ENCODE measurements around the gene OAS2.

Gene OAS2

GRCh38 chr12:112969547-112970306 is 8.6 kb upstream of the OAS2 start:
- Histone ChIP-seq H3K4me3 (ENCODE audit: low read depth, low read length) (no peak overlapping the region), H3K27ac (ENCODE audit: low read depth, low read length) (no peak overlapping the region), H3K4me1 (ENCODE audit: control insufficient read depth, insufficient read depth, low read length, unreplicated experiment) (no peaks in the 10 kb centered on the region), H3K27me3 (ENCODE audit: insufficient read depth, low read length) (no peaks in the 10 kb centered on the region), H2AFZ (ENCODE audit: low read length, unreplicated experiment) (no peak overlapping the region), H3K79me2 (ENCODE audit: control insufficient read depth, insufficient read depth, low read length, unreplicated experiment) (no peaks in the 10 kb centered on the region), H3K36me3 (ENCODE audit: insufficient read depth, low read length) (peaks cover 54% of the 10 kb centered on the region)

DNA sequence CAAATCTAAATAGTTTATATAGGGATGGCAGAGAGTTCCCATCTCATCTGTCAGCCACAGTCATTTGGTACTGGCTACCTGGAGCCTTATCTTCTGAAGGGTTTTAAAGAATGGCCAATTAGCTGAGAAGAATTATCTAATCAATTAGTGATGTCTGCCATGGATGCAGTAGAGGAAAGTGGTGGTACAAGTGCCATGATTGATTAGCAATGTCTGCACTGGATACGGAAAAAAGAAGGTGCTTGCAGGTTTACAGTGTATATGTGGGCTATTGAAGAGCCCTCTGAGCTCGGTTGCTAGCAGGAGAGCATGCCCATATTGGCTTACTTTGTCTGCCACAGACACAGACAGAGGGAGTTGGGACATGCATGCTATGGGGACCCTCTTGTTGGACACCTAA is 7.9 kb upstream of the OAS2 start:
- Histone ChIP-seq H2AFZ (ENCODE audit: low read length, unreplicated experiment) (no peak overlapping the region), H3K4me1 (ENCODE audit: control insufficient read depth, insufficient read depth, low read length, unreplicated experiment) (no peaks in the 10 kb centered on the region), H3K79me2 (ENCODE audit: control insufficient read depth, insufficient read depth, low read length, unreplicated experiment) (no peaks in the 10 kb centered on the region), H3K27me3 (ENCODE audit: insufficient read depth, low read length) (no peaks in the 10 kb centered on the region), H3K4me3 (ENCODE audit: low read depth, low read length) (no peak overlapping the region), H3K27ac (ENCODE audit: low read depth, low read length) (no peak overlapping the region), H3K36me3 (ENCODE audit: insufficient read depth, low read length) (peaks cover 48% of the 10 kb centered on the region)

- H3K79me2 ChIP-seq (ENCODE audit: control insufficient read depth, insufficient read depth, low read length, unreplicated experiment) = no peaks in the 10 kb centered on the region
- no peaks in the 10 kb centered on the region for H3K27me3 ChIP-seq (ENCODE audit: insufficient read depth, low read length)
- H2AFZ ChIP-seq (ENCODE audit: low read length, unreplicated experiment) = no peak overlapping the region
- peaks cover 40% of the 10 kb centered on the region for H3K36me3 ChIP-seq (ENCODE audit: insufficient read depth, low read length)
- H3K4me3 ChIP-seq (ENCODE audit: low read depth, low read length) = no peak overlapping the region
- no peak overlapping the region for H3K27ac ChIP-seq (ENCODE audit: low read depth, low read length)
- H3K4me1 ChIP-seq (ENCODE audit: control insufficient read depth, insufficient read depth, low read length, unreplicated experiment) = no peaks in the 10 kb centered on the region
Measured at GRCh38 chr12:112971248-112971647, 7.1 kb upstream of the OAS2 start.

DNA sequence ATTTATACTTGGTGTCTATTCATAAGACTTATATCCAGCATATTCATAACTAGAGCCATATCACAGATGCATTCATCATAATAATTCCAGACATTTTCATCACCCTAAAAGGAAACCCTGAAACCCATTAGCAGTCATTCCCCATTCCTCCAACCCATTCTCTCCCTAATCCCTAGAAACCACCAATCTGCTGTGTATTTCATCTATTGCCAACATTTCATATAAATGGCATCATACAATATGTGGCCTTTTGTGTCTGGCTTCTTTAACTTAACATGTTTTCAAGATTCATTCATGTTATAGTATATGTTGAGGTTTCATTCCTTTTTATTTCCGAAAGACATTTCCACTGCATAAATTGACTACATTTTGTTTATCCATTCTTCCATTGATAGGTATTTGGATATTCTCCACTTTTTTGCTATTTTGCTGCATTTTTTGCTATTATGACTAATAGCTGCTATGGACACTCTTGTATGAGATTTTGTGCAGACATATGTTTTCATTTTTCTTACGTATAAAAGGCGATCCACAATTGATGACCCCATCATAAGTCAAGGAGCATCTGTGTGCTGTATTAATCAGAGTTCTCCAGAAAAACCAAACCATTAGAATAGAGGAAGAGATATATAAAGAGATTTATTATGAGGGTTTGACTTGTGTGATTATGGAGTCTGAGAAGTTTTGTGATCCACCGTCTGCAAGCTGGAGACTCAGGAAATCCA is 5.1 kb upstream of the OAS2 start:
- H3K36me3 ChIP-seq (ENCODE audit: insufficient read depth, low read length) = peaks cover 25% of the 10 kb centered on the region
- no peaks in the 10 kb centered on the region for H3K27me3 ChIP-seq (ENCODE audit: insufficient read depth, low read length)
- H2AFZ ChIP-seq (ENCODE audit: low read length, unreplicated experiment) = no peak overlapping the region
- H3K4me3 ChIP-seq (ENCODE audit: low read depth, low read length) = no peak overlapping the region
- peaks cover 11% of the 10 kb centered on the region for H3K79me2 ChIP-seq (ENCODE audit: control insufficient read depth, insufficient read depth, low read length, unreplicated experiment)
- H3K4me1 ChIP-seq (ENCODE audit: control insufficient read depth, insufficient read depth, low read length, unreplicated experiment) = peaks cover 9% of the 10 kb centered on the region
- no peak overlapping the region for H3K27ac ChIP-seq (ENCODE audit: low read depth, low read length)

- Histone ChIP-seq H3K79me2 (ENCODE audit: control insufficient read depth, insufficient read depth, low read length, unreplicated experiment) (peaks cover 16% of the 10 kb centered on the region), H3K27ac (ENCODE audit: low read depth, low read length) (no peak overlapping the region), H3K4me3 (ENCODE audit: low read depth, low read length) (no peak overlapping the region), H3K36me3 (ENCODE audit: insufficient read depth, low read length) (peaks cover 20% of the 10 kb centered on the region), H3K4me1 (ENCODE audit: control insufficient read depth, insufficient read depth, low read length, unreplicated experiment) (peaks cover 9% of the 10 kb centered on the region), H3K27me3 (ENCODE audit: insufficient read depth, low read length) (no peaks in the 10 kb centered on the region), H2AFZ (ENCODE audit: low read length, unreplicated experiment) (no peak overlapping the region)
Measured at GRCh38 chr12:112973818-112974231, 4.5 kb upstream of the OAS2 start.

GRCh38 chr12:112974904-112975303 is 3.4 kb upstream of the OAS2 start:
- Histone ChIP-seq H3K4me1 (ENCODE audit: control insufficient read depth, insufficient read depth, low read length, unreplicated experiment) (peaks cover 9% of the 10 kb centered on the region), H3K27me3 (ENCODE audit: insufficient read depth, low read length) (no peaks in the 10 kb centered on the region), H3K4me3 (ENCODE audit: low read depth, low read length) (no peak overlapping the region), H3K36me3 (ENCODE audit: insufficient read depth, low read length) (peaks cover 11% of the 10 kb centered on the region), H2AFZ (ENCODE audit: low read length, unreplicated experiment) (no peak overlapping the region), H3K27ac (ENCODE audit: low read depth, low read length) (no peak overlapping the region), H3K79me2 (ENCODE audit: control insufficient read depth, insufficient read depth, low read length, unreplicated experiment) (peaks cover 27% of the 10 kb centered on the region)

- H3K79me2 ChIP-seq (ENCODE audit: control insufficient read depth, insufficient read depth, low read length, unreplicated experiment) = peaks cover 49% of the 10 kb centered on the region
- H3K4me3 ChIP-seq (ENCODE audit: low read depth, low read length) = no peak overlapping the region
- peaks cover 18% of the 10 kb centered on the region for H3K36me3 ChIP-seq (ENCODE audit: insufficient read depth, low read length)
- H3K4me1 ChIP-seq (ENCODE audit: control insufficient read depth, insufficient read depth, low read length, unreplicated experiment) = peaks cover 9% of the 10 kb centered on the region
- no peak overlapping the region for H2AFZ ChIP-seq (ENCODE audit: low read length, unreplicated experiment)
- H3K27me3 ChIP-seq (ENCODE audit: insufficient read depth, low read length) = no peaks in the 10 kb centered on the region
- H3K27ac ChIP-seq (ENCODE audit: low read depth, low read length) = peak overlapping the region; percentile 93
Measured at GRCh38 chr12:112977139-112977538, 1.2 kb upstream of the OAS2 start.

GRCh38 chr12:112977641-112978040 is 678 bp upstream of the OAS2 start:
- no peak overlapping the region for H2AFZ ChIP-seq (ENCODE audit: low read length, unreplicated experiment)

GRCh38 chr12:112979041-112979680 is 842 bp downstream of the OAS2 start:
- Histone ChIP-seq H3K27me3 (ENCODE audit: insufficient read depth, low read length) (no peaks in the 10 kb centered on the region), H3K79me2 (ENCODE audit: control insufficient read depth, insufficient read depth, low read length, unreplicated experiment) (peaks cover 69% of the 10 kb centered on the region), H3K27ac (ENCODE audit: low read depth, low read length) (peak overlapping the region; percentile 93), H3K4me3 (ENCODE audit: low read depth, low read length) (peak overlapping the region; percentile 88), H3K36me3 (ENCODE audit: insufficient read depth, low read length) (peaks cover 37% of the 10 kb centered on the region), H3K4me1 (ENCODE audit: control insufficient read depth, insufficient read depth, low read length, unreplicated experiment) (peaks cover 9% of the 10 kb centered on the region), H2AFZ (ENCODE audit: low read length, unreplicated experiment) (no peak overlapping the region)

More at GRCh38 chr12:112977641-112978040, 678 bp upstream of the OAS2 start:
- Histone ChIP-seq H3K79me2 (ENCODE audit: control insufficient read depth, insufficient read depth, low read length, unreplicated experiment) (peaks cover 54% of the 10 kb centered on the region), H3K4me1 (ENCODE audit: control insufficient read depth, insufficient read depth, low read length, unreplicated experiment) (peaks cover 9% of the 10 kb centered on the region), H3K27ac (ENCODE audit: low read depth, low read length) (peak overlapping the region; percentile 93), H3K36me3 (ENCODE audit: insufficient read depth, low read length) (peaks cover 23% of the 10 kb centered on the region), H3K4me3 (ENCODE audit: low read depth, low read length) (peak overlapping the region; percentile 88), H3K27me3 (ENCODE audit: insufficient read depth, low read length) (no peaks in the 10 kb centered on the region)

DNA sequence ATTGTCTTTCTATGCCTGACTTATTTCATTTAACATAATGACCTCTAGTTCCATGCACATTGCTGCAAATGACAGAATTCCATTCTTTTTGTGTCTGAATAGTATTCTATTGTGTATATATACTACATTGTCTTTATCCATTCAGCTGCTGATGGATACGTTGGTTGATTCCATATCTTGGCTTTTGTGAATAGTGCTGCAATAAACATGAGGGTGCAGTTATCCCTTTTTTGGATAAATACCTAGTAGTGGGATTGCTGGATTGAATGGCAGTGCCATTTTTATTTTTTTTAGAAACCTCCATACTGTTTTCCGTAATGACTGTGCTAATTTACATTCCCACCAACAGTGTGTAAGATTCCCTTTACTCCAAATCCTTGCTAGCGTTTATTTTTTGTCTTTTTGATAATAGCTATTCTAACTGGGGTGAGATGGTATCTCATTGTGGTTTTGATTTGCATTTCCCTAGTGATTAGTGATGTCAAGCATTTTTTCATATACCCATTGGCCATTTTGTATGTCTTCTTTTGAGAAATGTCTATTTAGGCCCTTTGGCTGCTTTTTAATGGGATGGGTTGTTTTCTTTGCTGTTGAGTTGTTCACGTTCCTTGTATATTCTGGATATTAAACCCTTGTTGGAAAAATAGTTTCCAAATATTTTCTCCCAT is 2.3 kb downstream of the OAS2 start:
- H2AFZ ChIP-seq (ENCODE audit: low read length, unreplicated experiment) = no peak overlapping the region
- H3K4me1 ChIP-seq (ENCODE audit: control insufficient read depth, insufficient read depth, low read length, unreplicated experiment) = peaks cover 14% of the 10 kb centered on the region
- peaks cover 84% of the 10 kb centered on the region for H3K79me2 ChIP-seq (ENCODE audit: control insufficient read depth, insufficient read depth, low read length, unreplicated experiment)
- peak overlapping the region; percentile 88 for H3K4me3 ChIP-seq (ENCODE audit: low read depth, low read length)
- no peaks in the 10 kb centered on the region for H3K27me3 ChIP-seq (ENCODE audit: insufficient read depth, low read length)
- H3K36me3 ChIP-seq (ENCODE audit: insufficient read depth, low read length) = peaks cover 51% of the 10 kb centered on the region
- peak overlapping the region; percentile 4; the same call in 1 of the 2 replicates for H3K27ac ChIP-seq (ENCODE audit: low read depth, low read length)

Measured in ACC112 (cell line).